ENCODE data around the gene PLXNB1. TPM values are rescaled to one million over a fixed set of nuclear protein-coding genes. Genes with fewer than 3 reads are reported as not detected.
"Not testable (repeated sequence)": the region's sequence is repeated elsewhere in the genome, so short reads cannot be mapped to it uniquely, and the experiment has no call there.

Gene PLXNB1
- total and polyA plus RNA-seq, 2 of the 13 experiments (the other 11 are each of a cell fraction or from before 2014, with no cell fraction given), result 86.0 to 143 TPM

GRCh38 chr3:48401434-48401901 lies 28.4 kb downstream of the PLXNB1 start:
- not testable (repeated sequence) for H3K9me3 ChIP-seq (ENCODE audit: low read length); ATAC-seq; H3K4me3 ChIP-seq (replicated peaks in 1 of 3; ENCODE audit: insufficient read depth in 1 of 3, low read depth in 2 of 3, low read length in 3 of 3); H3K79me2 ChIP-seq (ENCODE audit: insufficient read depth, low read length); H3K27ac ChIP-seq (ENCODE audit: extremely low read length, insufficient read depth, low read length); H3K27me3 ChIP-seq (ENCODE audit: control insufficient read depth in 1 of 2, insufficient read depth in 2 of 2, low read length in 2 of 2); H2AFZ ChIP-seq (ENCODE audit: low read length); H3K9ac ChIP-seq (ENCODE audit: insufficient read depth, low read depth, low read length); H3K4me2 ChIP-seq (ENCODE audit: low read depth, low read length); DNase-seq (ENCODE audit: low spot score); BruUV-seq (replicated peaks); H4K20me1 ChIP-seq (ENCODE audit: insufficient read depth, low read length); FAIRE-seq
- H3K36me3 ChIP-seq (replicated peaks in 1 of 2; ENCODE audit: control insufficient read depth in 1 of 2, insufficient read depth in 2 of 2, low read length in 2 of 2), result peaks cover 26 to 32% of the 10 kb centered on the region in 2 experiments; a peak in 4 of 5 replicates
- WGBS (ENCODE audit: low lambda C conversion rate), result 100% methylated on average over 12 of the region's 12 CpGs
- H3K4me1 ChIP-seq (ENCODE audit: insufficient read depth, low read length), result peaks cover 17% of the 10 kb centered on the region
- intact Hi-C loops (cut with micrococcal nuclease; ENCODE audit: unreplicated experiment), result loop anchor here (1.0 to 2.0 kb wide), 2 partner anchors 35 to 127 kb away; no protein-coding TSS in a partner anchor
- POLR2A ChIA-PET, result interaction anchor here (0.9 to 4.0 kb wide), 7 partner anchors 18 to 45 kb away, joined by 3 to 71 read pairs (median 22); partner anchors contain the start of genes CCDC51, PLXNB1 and TMA7
- CTCF ChIA-PET (ENCODE audit: low intra/inter-chr PET ratio, low total read pairs), result interaction anchor here (1.3 to 4.8 kb wide), 3 partner anchors 33 to 127 kb away, joined by 5 to 117 read pairs (median 9); partner anchors contain the start of genes CCDC51 and TMA7
- in situ Hi-C loops (cut with HindIII; ENCODE audit: extremely low pct_ligation_motif_present, low pct_unique_long_range_greater_than_20kb), result loop anchor here (5.0 kb wide), 1 partner anchor 36 kb away; no protein-coding TSS in a partner anchor

GRCh38 chr3:48400824-48401433 lies 29.0 kb downstream of the PLXNB1 start:
- peak; percentile 87 for FAIRE-seq
- Histone ChIP-seq H3K79me2 (ENCODE audit: insufficient read depth, low read length) (no peaks in the 10 kb centered on the region), H4K20me1 (ENCODE audit: insufficient read depth, low read length) (peaks cover 4% of the 10 kb centered on the region; the same call in 1 of the 2 replicates), H3K4me3 (replicated peaks in 1 of 3; ENCODE audit: insufficient read depth in 1 of 3, low read depth in 2 of 3, low read length in 3 of 3) (no peak overlapping the region), H3K4me2 (ENCODE audit: low read depth, low read length) (no peak overlapping the region), H3K36me3 (replicated peaks in 1 of 2; ENCODE audit: control insufficient read depth in 1 of 2, insufficient read depth in 2 of 2, low read length in 2 of 2) (peaks cover 21 to 27% of the 10 kb centered on the region in 2 experiments; a peak in 4 of 5 replicates), H3K27ac (ENCODE audit: extremely low read length, insufficient read depth, low read length) (no peak overlapping the region), H3K9me3 (ENCODE audit: low read length) (no peaks in the 10 kb centered on the region), H3K4me1 (ENCODE audit: insufficient read depth, low read length) (peaks cover 17% of the 10 kb centered on the region), H3K27me3 (ENCODE audit: control insufficient read depth in 1 of 2, insufficient read depth in 2 of 2, low read length in 2 of 2) (no peaks in the 10 kb centered on the region), H3K9ac (ENCODE audit: insufficient read depth, low read depth, low read length) (no peak overlapping the region), H2AFZ (ENCODE audit: low read length) (no peak overlapping the region)
- intact Hi-C loops (cut with micrococcal nuclease; ENCODE audit: unreplicated experiment), result loop anchor here (1.0 to 2.0 kb wide), 2 partner anchors 35 to 126 kb away; no protein-coding TSS in a partner anchor
- in situ Hi-C loops (cut with HindIII; ENCODE audit: extremely low pct_ligation_motif_present, low pct_unique_long_range_greater_than_20kb), result loop anchor here (5.0 kb wide), 1 partner anchor 36 kb away; no protein-coding TSS in a partner anchor
- TSS peak; percentile 25 for BruUV-seq (replicated peaks)
- ChIA-PET POLR2A (interaction anchor here (0.7 to 4.0 kb wide), 10 partner anchors 8 to 160 kb away, joined by 3 to 71 read pairs (median 8); partner anchors contain the start of genes CCDC51, PLXNB1, TMA7 and ZNF589), CTCF (ENCODE audit: low intra/inter-chr PET ratio, low total read pairs) (interaction anchor here (1.3 to 4.8 kb wide), 3 partner anchors 34 to 127 kb away, joined by 5 to 117 read pairs (median 9); partner anchors contain the start of genes CCDC51 and TMA7)
- peak; percentile 17 for ATAC-seq
- WGBS (ENCODE audit: low lambda C conversion rate), result 70% methylated on average over 6 of the region's 6 CpGs
- DNase-seq (ENCODE audit: low spot score), result peak; percentile 73
- 0 out of 2 replicates have a peak, but pooled peaks have one; percentile 28 for TF ChIP-seq ZNF670 (CRISPR knock-in tag; IDR thresholded peaks at IDR 0.05; ENCODE audit: borderline replicate concordance)
- 0 out of 2 replicates have a peak, but pooled peaks have one; percentile 28 for TF ChIP-seq ZNF580 (CRISPR knock-in tag; IDR thresholded peaks at IDR 0.05; ENCODE audit: borderline replicate concordance, low read depth)
- TF ChIP-seq NAIF1 (CRISPR knock-in tag; IDR thresholded peaks at IDR 0.05; ENCODE audit: borderline replicate concordance), result peak; percentile 68; the same call in 1 of the 2 replicates
- TF ChIP-seq MTERF4 (CRISPR knock-in tag; IDR thresholded peaks at IDR 0.05), result 0 out of 2 replicates have a peak, but pooled peaks have one; percentile 30
- no peak for TF ChIP-seq POGZ (CRISPR knock-in tag; IDR thresholded peaks at IDR 0.05)
- 0 out of 2 replicates have a peak, but pooled peaks have one; percentile 39 for TF ChIP-seq ZNF792 (CRISPR knock-in tag; IDR thresholded peaks at IDR 0.05)
- TF ChIP-seq PHF20 (CRISPR knock-in tag; IDR thresholded peaks at IDR 0.05), result no peak
- no peak for TF ChIP-seq HMGXB4 (CRISPR knock-in tag; IDR thresholded peaks at IDR 0.05; ENCODE audit: borderline replicate concordance in 1 of 2, low read depth in 1 of 2)
- TF ChIP-seq HNF1B (CRISPR knock-in tag; IDR thresholded peaks at IDR 0.05), result 0 out of 2 replicates have a peak, but pooled peaks have one; percentile 21

Measured in HepG2 (cell line).